Fibroblast of peridontal ligament (primary cell): Measurements from ENCODE around the gene RPTOR.
A peak's percentile ranks its signal among the peaks of the same experiment; 100 is the strongest.

Experiments used
- DNase-seq: peaks from one replicate; pipeline ENCODE4 v3.0.0-alpha.2; 2010; ENCODE audit errors: extremely low read depth

Gene RPTOR

GRCh38 chr17:80980397-80981061, 435.9 kb downstream of the RPTOR start:
- no peak for DNase-seq

GRCh38 chr17:80981062-80981902, 436.6 kb downstream of the RPTOR start:
- no peak for DNase-seq

- DNase-seq, result no peak
These were observed 437.3 kb downstream of the RPTOR start for GRCh38 chr17:80981929-80982425.

- no peak for DNase-seq
These were observed 437.9 kb downstream of the RPTOR start for GRCh38 chr17:80982426-80982974.

- DNase-seq, result no peak
These were observed 438.9 kb downstream of the RPTOR start for GRCh38 chr17:80983545-80983944.

- DNase-seq, result peak; percentile 94
These were observed 440.1 kb downstream of the RPTOR start for GRCh38 chr17:80984749-80985148.

- DNase-seq, result no peak
These were observed 441.4 kb downstream of the RPTOR start for GRCh38 chr17:80986046-80986445.

GRCh38 chr17:80986816-80987475, 442.3 kb downstream of the RPTOR start:
- no peak for DNase-seq

GRCh38 chr17:80987941-80988461, 443.4 kb downstream of the RPTOR start:
- no peak for DNase-seq

- DNase-seq, result no peak
These were observed 444.9 kb downstream of the RPTOR start for GRCh38 chr17:80989586-80989913.

- no peak for DNase-seq
These were observed 446.4 kb downstream of the RPTOR start for GRCh38 chr17:80990921-80991644.

GRCh38 chr17:80991645-80992076, 447.0 kb downstream of the RPTOR start, which contains the start of gene CHMP6:
TSS of gene CHMP6 (plus strand) at chr17:80991841. CDS start at chr17:80991919, 78 bp downstream.
- DNase-seq, result peak; percentile 66

GRCh38 chr17:80992077-80992947, 447.7 kb downstream of the RPTOR start:
- DNase-seq, result no peak

- DNase-seq, result no peak
These were observed 448.4 kb downstream of the RPTOR start for GRCh38 chr17:80992948-80993624.

GRCh38 chr17:80995131-80995530, 450.5 kb downstream of the RPTOR start:
- DNase-seq, result no peak

- DNase-seq, result no peak
These were observed 452.0 kb downstream of the RPTOR start for GRCh38 chr17:80996422-80997305.

GRCh38 chr17:80997424-80998117, 452.9 kb downstream of the RPTOR start:
- no peak for DNase-seq
